ENCODE results near the gene HBS1L. TPM values are rescaled to one million over a fixed set of nuclear protein-coding genes. Genes with fewer than 3 reads are reported as not detected.

HBS1L gene
- total RNA-seq, 4 donors from 2014 or later = 25.2 to 94.1 (median 37.5) TPM

DNA sequence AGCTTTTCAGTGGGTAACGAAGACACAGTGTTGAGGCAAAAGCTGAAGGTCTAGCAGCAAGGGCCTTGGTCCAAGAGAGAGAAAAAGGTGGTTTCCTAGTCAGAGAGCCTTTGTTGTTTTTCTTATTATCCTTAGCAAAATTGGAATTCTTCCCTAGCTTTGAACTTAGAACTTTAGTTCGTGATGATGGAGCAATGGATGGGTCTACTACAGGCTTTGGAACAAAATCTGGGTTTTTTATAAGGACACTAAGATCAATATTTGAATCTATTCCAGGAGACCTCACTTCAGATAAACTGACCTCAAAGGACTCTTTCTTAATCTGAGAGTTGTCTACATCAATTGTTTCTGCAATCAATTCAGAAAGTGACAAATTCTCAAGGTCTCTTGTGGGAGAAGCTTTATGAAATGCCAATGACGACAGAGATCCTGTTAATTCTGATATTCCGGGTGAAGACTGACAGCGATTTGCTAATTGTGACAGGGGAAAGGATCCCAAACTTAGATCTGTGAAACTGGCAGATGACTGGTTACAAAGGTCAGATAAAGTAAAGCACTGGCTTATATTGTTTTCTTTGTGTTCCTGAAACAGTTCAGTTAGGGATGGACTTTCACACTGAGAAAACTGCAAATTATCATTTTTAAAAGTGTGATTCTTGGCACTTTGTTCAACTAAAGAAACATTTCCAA, 17.7 kb downstream of the HBS1L start:
- no peak overlapping the region for H3K4me3 ChIP-seq

DNA sequence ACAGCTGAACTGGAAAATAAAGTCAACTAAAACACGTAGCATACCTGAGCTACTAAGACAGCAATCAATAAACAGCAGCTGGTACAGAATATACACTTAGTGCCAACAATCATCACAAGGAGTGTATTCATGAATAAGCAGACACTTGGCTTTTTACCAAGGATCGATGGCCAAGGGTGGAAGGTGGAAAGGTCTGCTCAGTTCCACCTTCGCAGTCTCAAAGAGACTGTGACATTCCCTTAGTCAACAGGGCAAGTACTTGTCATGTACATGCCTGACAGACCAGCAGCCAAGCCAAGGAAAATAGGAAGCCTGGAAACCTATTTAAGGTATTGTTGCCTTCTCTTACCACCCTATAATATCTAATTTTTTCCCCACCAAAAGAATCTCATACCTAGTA, 21.4 kb downstream of the HBS1L start:
- no peaks in the 10 kb centered on the region for H3K27me3 ChIP-seq
- peak overlapping the region in 1 of 4 donors; percentile 17 for H3K27ac ChIP-seq
- no peak for TF ChIP-seq POLR2A (IDR thresholded peaks at IDR 0.05)
- no peak for TF ChIP-seq CTCF (IDR thresholded peaks at IDR 0.05)
- H3K9me3 ChIP-seq = no peaks in the 10 kb centered on the region
- peak in 1 of 3 donors; percentile 60 for DNase-seq
- H3K36me3 ChIP-seq = peaks cover 0 to 42% (median 0%) of the 10 kb centered on the region in 3 donors
- H3K4me3 ChIP-seq = no peak overlapping the region
- H3K4me1 ChIP-seq = no peaks in the 10 kb centered on the region

More for the DNA sequence above, 17.7 kb downstream of the HBS1L start:
- Histone ChIP-seq H3K27ac (no peak overlapping the region), H3K9me3 (no peaks in the 10 kb centered on the region), H3K36me3 (peaks cover 0 to 44% (median 0%) of the 10 kb centered on the region in 3 donors), H3K4me1 (no peaks in the 10 kb centered on the region), H3K27me3 (no peaks in the 10 kb centered on the region)
- DNase-seq = no peak
- no peak for TF ChIP-seq CTCF (IDR thresholded peaks at IDR 0.05)
- no peak for TF ChIP-seq POLR2A (IDR thresholded peaks at IDR 0.05)

DNA sequence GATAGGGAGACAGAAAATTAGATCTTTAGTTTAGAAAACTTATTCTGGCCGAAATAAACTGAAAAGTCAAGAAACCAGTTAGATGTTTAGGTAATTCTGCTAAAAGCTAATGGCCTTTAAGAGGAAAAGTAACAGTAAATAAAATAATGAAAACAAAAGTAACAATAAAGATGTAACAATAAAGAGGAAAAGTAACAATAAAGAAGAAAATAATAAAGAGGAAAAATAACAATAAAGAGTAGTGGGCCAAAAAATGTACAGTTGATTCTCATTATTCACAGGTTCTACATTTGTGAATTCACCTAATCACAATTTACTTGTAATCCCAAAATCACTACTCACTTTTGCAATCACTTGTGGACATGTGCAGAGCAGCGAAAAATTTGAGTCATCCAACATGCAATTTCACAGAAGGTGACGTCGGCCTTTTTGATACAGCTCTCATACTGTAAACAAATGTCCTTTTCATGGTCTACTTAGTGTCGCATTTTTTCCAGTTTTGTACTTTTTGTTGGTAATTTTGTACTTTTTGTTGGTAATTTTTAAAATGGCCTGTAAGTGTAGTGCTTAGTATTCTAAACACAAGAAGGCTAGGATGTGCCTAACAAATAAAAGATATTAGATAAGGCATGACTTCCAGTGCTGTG, 24.0 kb downstream of the HBS1L start:
- DNase-seq = no peak
- H3K9me3 ChIP-seq = no peaks in the 10 kb centered on the region
- TF ChIP-seq POLR2A (IDR thresholded peaks at IDR 0.05) (no peak), CTCF (IDR thresholded peaks at IDR 0.05) (no peak)
- no peaks in the 10 kb centered on the region for H3K4me1 ChIP-seq
- no peaks in the 10 kb centered on the region for H3K27me3 ChIP-seq
- no peak overlapping the region for H3K4me3 ChIP-seq
- H3K27ac ChIP-seq = no peak overlapping the region
- H3K36me3 ChIP-seq = peaks cover 0 to 22% (median 0%) of the 10 kb centered on the region in 3 donors

- no peak for DNase-seq
- Histone ChIP-seq H3K27me3 (no peaks in the 10 kb centered on the region), H3K4me3 (no peak overlapping the region), H3K27ac (no peak overlapping the region), H3K9me3 (no peaks in the 10 kb centered on the region), H3K36me3 (peaks cover 0 to 19% (median 0%) of the 10 kb centered on the region in 3 donors), H3K4me1 (no peaks in the 10 kb centered on the region)
- no peak for TF ChIP-seq POLR2A (IDR thresholded peaks at IDR 0.05)
These were observed 24.6 kb downstream of the HBS1L start for GRCh38 chr6:135030056-135030473.

DNA sequence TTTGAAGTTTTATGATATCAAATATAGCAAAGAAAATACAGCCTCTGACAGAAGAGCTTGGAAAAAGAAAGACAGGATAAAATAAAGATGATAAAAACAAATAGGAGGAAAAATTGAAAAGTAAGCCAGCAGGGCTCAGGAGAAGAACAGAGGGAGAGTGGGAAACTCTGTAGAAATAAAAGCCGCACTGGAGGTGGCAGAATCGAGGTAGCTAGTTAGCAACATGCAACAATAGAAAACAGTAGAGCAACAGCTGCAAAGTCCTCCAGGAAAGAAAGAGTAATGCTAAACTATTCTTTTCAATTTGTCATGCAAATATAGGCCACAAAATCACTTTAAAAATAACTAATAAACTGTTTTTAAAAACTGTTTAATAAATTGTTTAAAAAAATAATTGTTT, 28.8 kb downstream of the HBS1L start:
- Histone ChIP-seq H3K4me1 (no peaks in the 10 kb centered on the region), H3K9me3 (no peaks in the 10 kb centered on the region), H3K27ac (no peak overlapping the region), H3K27me3 (no peaks in the 10 kb centered on the region), H3K36me3 (peaks cover 0 to 2% (median 0%) of the 10 kb centered on the region in 3 donors), H3K4me3 (no peak overlapping the region)
- no peak for TF ChIP-seq CTCF (IDR thresholded peaks at IDR 0.05)
- no peak for TF ChIP-seq POLR2A (IDR thresholded peaks at IDR 0.05)
- no peak for DNase-seq

DNA sequence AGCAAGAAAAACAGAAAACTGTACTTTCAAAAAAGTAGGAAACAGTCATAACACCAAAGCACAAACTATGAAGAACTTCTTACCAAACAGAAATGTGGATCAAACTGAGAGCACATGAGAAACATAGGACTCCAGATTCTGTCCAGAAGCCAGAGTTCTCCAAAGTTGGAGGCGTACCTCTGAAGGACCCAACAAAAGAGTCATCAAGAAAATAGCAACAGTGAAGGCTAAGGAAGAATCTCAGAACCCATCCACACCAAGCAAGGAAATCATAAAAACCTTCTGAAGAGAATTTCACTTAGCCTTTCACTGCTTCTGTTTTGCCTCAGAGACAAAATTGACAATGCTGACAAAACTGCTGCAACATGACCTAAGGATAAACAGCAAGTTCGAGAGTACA, 29.4 kb downstream of the HBS1L start:
- H3K4me1 ChIP-seq = no peaks in the 10 kb centered on the region
- DNase-seq = no peak
- H3K9me3 ChIP-seq = no peaks in the 10 kb centered on the region
- H3K27ac ChIP-seq = no peak overlapping the region
- H3K4me3 ChIP-seq = no peak overlapping the region
- no peak for TF ChIP-seq POLR2A (IDR thresholded peaks at IDR 0.05)
- no peak for TF ChIP-seq CTCF (IDR thresholded peaks at IDR 0.05)
- H3K27me3 ChIP-seq = no peaks in the 10 kb centered on the region
- no peaks in the 10 kb centered on the region for H3K36me3 ChIP-seq
